H1 (cell line): ENCODE results near the gene ARID5B. TPM values are rescaled to one million over a fixed set of nuclear protein-coding genes. Genes with fewer than 3 reads are reported as not detected.

ENCODE experiments used
- CTCF ChIA-PET: fragments of 300-600 bp; sonication (Branson Sonifier 250); formaldehyde crosslinking; loops from one replicate; lab custom pipeline; 2021; ENCODE audit not compliant: partially characterized antibody; lab: Charles Lee
- POLR2A ChIA-PET: fragments of 300-600 bp; sonication (Branson Sonifier 250); formaldehyde crosslinking; loops from one replicate; lab custom pipeline; 2021; ENCODE audit warnings: inconsistent platforms; ENCODE audit not compliant: partially characterized antibody; lab: Charles Lee
- DNase-seq, 2 experiments: peaks; one replicate each; pipeline versions ENCODE4 v3.0.0 to v3.0.0-alpha.2; 2010 to 2022; ENCODE audit warnings: low spot score in 2 of 2, low read depth in 1 of 2, mixed read lengths in 1 of 2
- FAIRE-seq: peaks from 2 replicates; lab custom pipeline; 2011; peaks lifted over from hg19 to GRCh38; lab: Jason Lieb, UNC
- H2AFZ ChIP-seq: 2 replicates; pipeline ENCODE4 v1.8.1; 2012; ENCODE audit warnings: low read length, inconsistent platforms
- H2AK5ac ChIP-seq: 2 replicates; pipeline ENCODE4 v1.6.1; 2013; ENCODE audit warnings: low read depth, low read length
- H2BK120ac ChIP-seq: replicated peaks from 2 replicates; pipeline ENCODE3; 2013; ENCODE audit warnings: low read depth, low read length, inconsistent platforms
- H2BK12ac ChIP-seq: 2 replicates; pipeline ENCODE4 v1.6.1; 2013; ENCODE audit warnings: low read depth, low read length
- H2BK15ac ChIP-seq: 2 replicates; pipeline ENCODE4 v1.6.1; 2013; ENCODE audit warnings: low read length
- H2BK20ac ChIP-seq: 2 replicates; pipeline ENCODE4 v1.6.1; 2013; ENCODE audit warnings: low read length
- H2BK5ac ChIP-seq: 2 replicates; pipeline ENCODE4 v1.6.1; 2013; ENCODE audit warnings: low read depth, low read length
- H3K14ac ChIP-seq: 2 replicates; pipeline ENCODE4 v1.6.1; 2013; ENCODE audit warnings: inconsistent platforms; ENCODE audit not compliant: insufficient read length
- H3K18ac ChIP-seq: 2 replicates; pipeline ENCODE4 v1.6.1; 2013; ENCODE audit warnings: low read length; ENCODE audit errors: extremely low read depth
- H3K23ac ChIP-seq: 2 replicates; pipeline ENCODE4 v1.6.1; 2013; ENCODE audit warnings: inconsistent platforms; ENCODE audit not compliant: insufficient read length
- H3K23me2 ChIP-seq: 2 replicates; pipeline ENCODE4 v1.6.1; 2013; ENCODE audit warnings: low read depth, low read length
- H3K27ac ChIP-seq: 2 replicates; pipeline ENCODE4 v1.6.1; 2011; ENCODE audit warnings: low read depth, low read length, inconsistent platforms
- H3K27me3 ChIP-seq, 4 experiments: replicated peaks in 1 of 4; 1 replicate in 1 of 4; 2 replicates in 3 of 4; pipeline versions ENCODE4 v1.6.1 to v1.8.1; 2011 to 2013; ENCODE audit warnings: low read length in 3 of 4, mild to moderate bottlenecking in 3 of 4, inconsistent platforms in 2 of 4, mixed read lengths in 2 of 4, moderate library complexity in 1 of 4; ENCODE audit not compliant: control insufficient read depth in 3 of 4, insufficient read depth in 3 of 4; ENCODE audit errors: extremely low read depth in 1 of 4
- H3K36me3 ChIP-seq, 4 experiments: 2 replicates each; pipeline versions ENCODE4 v1.6.1 to v1.8.1; 2011 to 2013; ENCODE audit warnings: mild to moderate bottlenecking in 4 of 4, low read length in 3 of 4, moderate library complexity in 2 of 4, control low read depth in 1 of 4, inconsistent platforms in 1 of 4; ENCODE audit not compliant: insufficient read depth in 4 of 4, control insufficient read depth in 2 of 4
- H3K4ac ChIP-seq: replicated peaks from 2 replicates; pipeline ENCODE3; 2013; ENCODE audit warnings: low read length, low read depth, mixed read lengths, inconsistent platforms; ENCODE audit not compliant: insufficient read length
- H3K4me1 ChIP-seq, 4 experiments: replicated peaks in 1 of 4; 1 replicate in 1 of 4; 2 replicates in 3 of 4; pipeline versions ENCODE4 v1.6.1 to v1.8.1; 2011 to 2013; ENCODE audit warnings: low read length in 3 of 4, inconsistent platforms in 2 of 4, mixed read lengths in 1 of 4; ENCODE audit not compliant: insufficient read depth in 4 of 4, control insufficient read depth in 3 of 4
- H3K4me2 ChIP-seq, 2 experiments: 2 replicates each; pipeline versions ENCODE4 v1.6.1 to v1.8.1; 2011 to 2013; ENCODE audit warnings: low read depth in 2 of 2, low read length in 2 of 2, control low read depth in 1 of 2, inconsistent platforms in 1 of 2, mild to moderate bottlenecking in 1 of 2; ENCODE audit not compliant: insufficient read depth in 1 of 2
- H3K4me3 ChIP-seq, 4 experiments: fragments of 200-600, 300-600 bp in 1 of 4; sonication (generic), shearing (Covaris generic), sonication (Bioruptor Twin) in 1 of 4; 2 replicates each; pipeline versions ENCODE4 v1.5.1 to v1.8.1; 2011 to 2016; ENCODE audit warnings: low read length in 4 of 4, low read depth in 3 of 4, control low read depth in 2 of 4, inconsistent platforms in 2 of 4, mild to moderate bottlenecking in 2 of 4, mixed read lengths in 1 of 4, moderate library complexity in 1 of 4; ENCODE audit not compliant: insufficient read depth in 2 of 4; ENCODE audit errors: extremely low read depth in 1 of 4
- H3K56ac ChIP-seq: replicated peaks from 2 replicates; pipeline ENCODE3; 2013; ENCODE audit warnings: low read depth, mild to moderate bottlenecking, mixed read lengths, low read length, inconsistent platforms; ENCODE audit not compliant: insufficient read length
- H3K79me1 ChIP-seq: 2 replicates; pipeline ENCODE4 v1.6.1; 2013; ENCODE audit warnings: low read depth, low read length, control low read depth
- H3K79me2 ChIP-seq, 2 experiments: 2 replicates each; pipeline versions ENCODE4 v1.6.1 to v1.8.1; 2012 to 2013; ENCODE audit warnings: low read length in 2 of 2, mild to moderate bottlenecking in 2 of 2, inconsistent platforms in 1 of 2; ENCODE audit not compliant: insufficient read depth in 2 of 2, control insufficient read depth in 1 of 2
- H3K9ac ChIP-seq, 4 experiments: replicated peaks in 1 of 4; 1 replicate in 1 of 4; 2 replicates in 3 of 4; pipeline versions ENCODE4 v1.6.1 to v1.8.1; 2011 to 2013; ENCODE audit warnings: low read depth in 3 of 4, low read length in 3 of 4, control low read depth in 2 of 4, mild to moderate bottlenecking in 2 of 4, moderate library complexity in 2 of 4, inconsistent platforms in 1 of 4; ENCODE audit errors: extremely low read depth in 1 of 4
- H3K9me3 ChIP-seq, 2 experiments: 2 replicates each; pipeline versions ENCODE4 v1.6.1 to v1.8.1; 2012 to 2013; ENCODE audit warnings: mild to moderate bottlenecking in 2 of 2, moderate library complexity in 2 of 2, control low read depth in 1 of 2, inconsistent platforms in 1 of 2, low read depth in 1 of 2, low read length in 1 of 2, mixed read lengths in 1 of 2; ENCODE audit not compliant: insufficient read depth in 2 of 2
- H4K20me1 ChIP-seq, 2 experiments: replicated peaks in 1 of 2; 2 replicates each; pipeline versions ENCODE3 to v1.8.1; 2011 to 2013; ENCODE audit warnings: inconsistent platforms in 2 of 2, low read length in 2 of 2, mild to moderate bottlenecking in 1 of 2; ENCODE audit not compliant: insufficient read depth in 2 of 2, control insufficient read depth in 1 of 2
- H4K5ac ChIP-seq: 2 replicates; pipeline ENCODE4 v1.6.1; 2013; ENCODE audit warnings: low read length, low read depth, mixed read lengths, inconsistent platforms; ENCODE audit not compliant: insufficient read length
- H4K8ac ChIP-seq: 2 replicates; pipeline ENCODE4 v1.8.0; 2013; ENCODE audit warnings: mild to moderate bottlenecking, moderate library complexity, low read length, inconsistent platforms; ENCODE audit not compliant: insufficient read depth; ENCODE audit errors: extremely low read depth
- H4K91ac ChIP-seq: replicated peaks from 2 replicates; pipeline ENCODE3; 2013; ENCODE audit warnings: low read length, mixed read lengths, inconsistent platforms; ENCODE audit not compliant: insufficient read length
- CBX8 ChIP-seq: fragments of 300-800, 300-1000 bp; sonication (generic); IDR thresholded peaks from 2 replicates; pipeline ENCODE4 v1.7.1; 2016; ENCODE audit warnings: low read depth, low read length, borderline replicate concordance
- EP300 ChIP-seq, 2 experiments: IDR thresholded peaks; 1 replicate in 1 of 2; 2 replicates in 1 of 2; pipeline ENCODE4 v1.6.1; 2011 to 2012; ENCODE audit warnings: low read depth in 2 of 2, low read length in 2 of 2, mild to moderate bottlenecking in 2 of 2, borderline replicate concordance in 1 of 2, inconsistent platforms in 1 of 2, moderate library complexity in 1 of 2
- JUN ChIP-seq: IDR thresholded peaks from 2 replicates; pipeline ENCODE4 v1.6.1; 2011; ENCODE audit warnings: low read depth, mild to moderate bottlenecking, improper control_type of control experiment, low read length
- JUND ChIP-seq: IDR thresholded peaks from 2 replicates; pipeline ENCODE4 v1.6.1; 2011; ENCODE audit warnings: mild to moderate bottlenecking, improper control_type of control experiment, low read length
- KDM1A ChIP-seq: fragments of 200-600, 300-600 bp; sonication (generic); IDR thresholded peaks from 2 replicates; pipeline ENCODE4 v1.7.1; 2016; ENCODE audit warnings: mild to moderate bottlenecking, low read length, borderline replicate concordance
- KDM4A ChIP-seq: IDR thresholded peaks from one replicate; pipeline ENCODE4 v1.7.1; 2012; ENCODE audit warnings: low read depth, mild to moderate bottlenecking, moderate library complexity, low read length, inconsistent platforms; ENCODE audit not compliant: severe bottlenecking
- KDM5A ChIP-seq: fragments of 200-600 bp; IDR thresholded peaks from 2 replicates; pipeline ENCODE4 v1.7.1; 2012; ENCODE audit warnings: mild to moderate bottlenecking, low read length, inconsistent platforms, mixed read lengths
- SIX5 ChIP-seq: IDR thresholded peaks from 2 replicates; pipeline ENCODE4 v1.6.1; 2011; ENCODE audit warnings: mild to moderate bottlenecking, low read depth, low read length
- ZNF274 ChIP-seq: IDR thresholded peaks from 2 replicates; pipeline ENCODE4 v1.7.0; 2012; ENCODE audit warnings: low read length, borderline replicate concordance; ENCODE audit errors: extremely low read depth
- WGBS, 2 experiments: shearing (Covaris generic) in 1 of 2; methylation state at CpG; one replicate each; pipeline versions ENCODE4 v1.1.6 to v1.1.7; 2013 to 2015; ENCODE audit warnings: low lambda C conversion rate in 2 of 2, mixed read lengths in 2 of 2, inconsistent platforms in 1 of 2, low coverage in 1 of 2, missing lambda C conversion rate in 1 of 2; ENCODE audit not compliant: insufficient replicate concordance in 2 of 2, insufficient coverage in 1 of 2, insufficient read length in 1 of 2; ENCODE audit errors: extremely low coverage in 1 of 2, missing lambda C conversion rate in 1 of 2; 5-methylcytosine and 5-hydroxymethylcytosine counted together
- polyA plus RNA-seq, 7 experiments: library from polyadenylated mRNA; depleted of rRNA in 3 of 7; stranded (reverse) in 5 of 7; unstranded in 2 of 7; fragments of >200 nt in 5 of 7; fragments of 200-250 nt in 2 of 7; gene quantifications; 1 replicate in 5 of 7; 2 replicates in 1 of 7; 4 replicates in 1 of 7; pipeline versions ENCODE4 v1.2.1 to v1.2.3, GENCODE V29; 2011 to 2013; ENCODE audit warnings: missing spikeins in 2 of 7, mixed read lengths in 2 of 7
- total RNA-seq: library from RNA; stranded (reverse); fragmentation: NEBNext Ultra II Directional; extraction: Animal tissue kit (Norgen Biotek cat#: 25700); gene quantifications from 2 replicates; pipeline ENCODE4 v1.2.1, GENCODE V29; 2021

The ARID5B gene
- total and polyA plus RNA-seq, 2 of the 8 experiments (the other 6 are each of a cell fraction or from before 2014, with no cell fraction given), result 0.21 to 1.1 TPM

DNA sequence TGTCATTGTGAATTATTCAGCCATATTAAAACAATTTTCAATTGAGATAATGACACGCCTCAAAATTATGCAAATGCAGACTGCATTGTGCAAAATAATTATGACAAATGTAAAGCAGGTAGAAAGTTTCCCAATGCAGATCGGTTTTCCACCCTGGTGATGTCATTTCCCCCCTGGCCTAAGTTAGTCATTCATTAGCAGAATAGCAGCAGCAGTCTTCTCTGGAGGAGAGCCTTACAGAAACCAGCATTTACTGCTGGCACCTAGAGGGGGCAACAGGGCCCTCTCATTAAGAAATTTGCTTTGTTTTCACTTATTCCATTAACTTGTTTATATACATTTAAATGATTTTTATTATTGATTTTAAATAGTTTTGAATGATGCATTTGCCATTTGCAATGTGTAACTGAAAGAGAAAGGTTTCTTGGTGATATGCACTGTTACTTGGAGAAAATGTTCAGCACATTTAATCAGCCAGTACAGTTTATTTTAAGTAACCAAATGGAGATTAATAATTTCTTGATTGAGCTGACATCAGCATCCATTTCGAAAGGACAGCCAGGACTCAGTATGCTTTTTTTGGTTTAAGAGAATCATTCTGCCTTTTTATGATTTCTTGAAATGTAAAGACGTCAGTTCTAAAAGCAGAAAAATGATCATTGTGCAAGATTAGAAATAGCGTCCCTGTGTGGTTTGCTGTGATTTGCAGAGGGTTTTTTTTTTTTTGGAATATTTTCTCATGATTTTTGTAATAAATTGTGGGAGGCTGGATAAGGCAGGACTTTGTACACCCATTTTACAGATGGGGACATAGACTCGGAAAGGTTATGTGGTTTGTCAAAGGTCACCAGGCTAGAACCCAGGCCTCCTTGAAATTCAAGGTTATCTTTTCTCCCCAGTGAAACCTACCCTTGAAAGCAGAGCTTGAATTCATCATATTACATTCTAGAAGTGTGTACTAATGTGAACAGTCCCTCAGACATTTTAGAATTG, 3.5 kb downstream of the ARID5B start:
- no peak overlapping the region for H3K14ac ChIP-seq
- H3K36me3 ChIP-seq, result no peaks in the 10 kb centered on the region
- no peaks in the 10 kb centered on the region for H4K20me1 ChIP-seq
- peak overlapping the region in 1 of 2 experiments; percentile 98; a peak in 1 of 4 replicates for H3K4me2 ChIP-seq
- ChIA-PET POLR2A (no interaction called here), CTCF (interaction anchor here (0.9 to 5.9 kb wide), 7 partner anchors 8 to 509 kb away, joined by 3 to 25 read pairs (median 4); no protein-coding TSS in a partner anchor)
- no peak overlapping the region for H2BK12ac ChIP-seq
- peaks cover 18% of the 10 kb centered on the region for H3K23me2 ChIP-seq
- H3K4ac ChIP-seq, result no peak overlapping the region
- no peak overlapping the region for H3K23ac ChIP-seq
- FAIRE-seq, result no peak
- H2AK5ac ChIP-seq, result no peak overlapping the region
- no peak overlapping the region for H2AFZ ChIP-seq
- H3K9me3 ChIP-seq, result no peaks in the 10 kb centered on the region
- peaks cover 0 to 6% (median 3%) of the 10 kb centered on the region in 4 experiments; a peak in 1 of 7 replicates for H3K4me1 ChIP-seq
- H3K4me3 ChIP-seq, result peak overlapping the region in 1 of 4 experiments; percentile 91; a peak in 1 of 8 replicates
- no peak overlapping the region for H4K5ac ChIP-seq
- peaks cover 1 to 14% (median 9%) of the 10 kb centered on the region in 4 experiments for H3K27me3 ChIP-seq
- no peak overlapping the region for H4K91ac ChIP-seq
- no peak overlapping the region for H3K18ac ChIP-seq
- H2BK5ac ChIP-seq, result no peak overlapping the region
- 65% methylated on average over 6 of the region's 6 CpGs; no CpG with 5 or more reads in 1 of the 2 experiments for WGBS, 2 experiments
- H3K56ac ChIP-seq, result no peak overlapping the region
- no peaks in the 10 kb centered on the region for H3K79me1 ChIP-seq
- DNase-seq, result no peak
- H3K79me2 ChIP-seq, result no peaks in the 10 kb centered on the region
- H2BK20ac ChIP-seq, result no peak overlapping the region
- no peak overlapping the region for H3K9ac ChIP-seq
- H4K8ac ChIP-seq, result no peak overlapping the region
- H3K27ac ChIP-seq, result no peak overlapping the region
- H2BK120ac ChIP-seq, result no peak overlapping the region
- no peak overlapping the region for H2BK15ac ChIP-seq
- TF ChIP-seq EP300 (IDR thresholded peaks at IDR 0.05; ENCODE audit: borderline replicate concordance in 1 of 2, low read depth in 2 of 2, low read length in 2 of 2) (no peak), KDM4A (no peak), SIX5 (no peak), CBX8 (no peak), ZNF274 (no peak), KDM5A (no peak), KDM1A (no peak), JUN (no peak), JUND (peak; percentile 56; the same call in 1 of the 2 replicates)
